ENCODE results near the gene LRRFIP1. TPM values are rescaled to one million over a fixed set of nuclear protein-coding genes. Genes with fewer than 3 reads are reported as not detected.

LRRFIP1 gene
- total and polyA plus RNA-seq, 2 of the 13 experiments (the other 11 are each of a cell fraction or from before 2014, with no cell fraction given): 15.9 to 40.5 TPM

DNA sequence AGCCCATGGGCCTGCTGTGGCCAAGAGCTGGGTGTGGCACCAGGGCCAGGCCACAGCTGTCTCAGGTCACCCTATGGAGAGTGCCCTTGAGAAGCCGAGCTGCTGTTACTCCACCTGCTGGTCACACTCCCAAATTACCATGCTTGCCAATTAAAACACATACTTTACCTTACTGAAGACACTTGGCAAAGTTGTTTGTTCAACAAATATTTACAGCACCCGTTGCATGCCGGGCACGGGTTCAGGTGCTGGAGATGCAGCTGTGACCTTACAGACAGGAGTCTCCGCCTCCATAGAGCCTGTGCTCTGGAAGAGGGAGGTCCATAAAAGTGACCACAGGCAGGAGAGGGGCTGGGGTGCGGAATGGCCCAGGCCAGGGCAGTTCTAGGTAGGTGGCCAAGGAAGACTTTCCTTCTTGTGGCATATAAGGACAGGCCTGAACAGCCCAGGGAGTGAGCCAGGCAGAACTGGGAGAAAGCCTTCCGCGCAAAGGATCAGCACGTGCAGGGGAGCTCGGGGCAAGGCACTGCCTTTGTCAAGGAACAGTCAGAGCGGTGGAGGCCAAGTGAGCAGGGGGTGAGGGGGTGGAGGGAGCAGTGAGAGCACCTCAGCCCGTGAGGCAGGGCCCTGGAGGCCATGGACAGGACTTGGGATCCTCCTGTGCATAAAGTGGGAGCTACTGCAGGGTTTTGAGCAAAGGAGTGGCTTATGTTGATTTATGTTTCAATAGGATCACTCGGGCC lies 147.6 kb downstream of the LRRFIP1 start (continued):
- TF ChIP-seq, protein P1, sequence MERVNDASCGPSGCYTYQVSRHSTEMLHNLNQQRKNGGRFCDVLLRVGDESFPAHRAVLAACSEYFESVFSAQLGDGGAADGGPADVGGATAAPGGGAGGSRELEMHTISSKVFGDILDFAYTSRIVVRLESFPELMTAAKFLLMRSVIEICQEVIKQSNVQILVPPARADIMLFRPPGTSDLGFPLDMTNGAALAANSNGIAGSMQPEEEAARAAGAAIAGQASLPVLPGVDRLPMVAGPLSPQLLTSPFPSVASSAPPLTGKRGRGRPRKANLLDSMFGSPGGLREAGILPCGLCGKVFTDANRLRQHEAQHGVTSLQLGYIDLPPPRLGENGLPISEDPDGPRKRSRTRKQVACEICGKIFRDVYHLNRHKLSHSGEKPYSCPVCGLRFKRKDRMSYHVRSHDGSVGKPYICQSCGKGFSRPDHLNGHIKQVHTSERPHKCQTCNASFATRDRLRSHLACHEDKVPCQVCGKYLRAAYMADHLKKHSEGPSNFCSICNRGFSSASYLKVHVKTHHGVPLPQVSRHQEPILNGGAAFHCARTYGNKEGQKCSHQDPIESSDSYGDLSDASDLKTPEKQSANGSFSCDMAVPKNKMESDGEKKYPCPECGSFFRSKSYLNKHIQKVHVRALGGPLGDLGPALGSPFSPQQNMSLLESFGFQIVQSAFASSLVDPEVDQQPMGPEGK (CRISPR knock-in tag; IDR thresholded peaks at IDR 0.05): no peak
- no peak for TF ChIP-seq ZBTB1 (CRISPR knock-in tag; IDR thresholded peaks at IDR 0.05; ENCODE audit: borderline replicate concordance)
- TF ChIP-seq DBP (CRISPR knock-in tag; IDR thresholded peaks at IDR 0.05; ENCODE audit: not compliant biosample characterization): no peak
- TF ChIP-seq ZBTB49 (CRISPR knock-in tag; IDR thresholded peaks at IDR 0.05; ENCODE audit: borderline replicate concordance): no peak
- peak; percentile 50; the same call in 1 of the 2 replicates for TF ChIP-seq ARNT2 (CRISPR knock-in tag; IDR thresholded peaks at IDR 0.05; ENCODE audit: low read depth)
- TF ChIP-seq MIXL1 (CRISPR knock-in tag; IDR thresholded peaks at IDR 0.05): peak; percentile 90; the same call in 1 of the 2 replicates
- no peak for TF ChIP-seq NAIF1 (CRISPR knock-in tag; IDR thresholded peaks at IDR 0.05; ENCODE audit: borderline replicate concordance)
- no peak for TF ChIP-seq ZNF20 (CRISPR knock-in tag; IDR thresholded peaks at IDR 0.05)
- no peak for TF ChIP-seq CHD4 (IDR thresholded peaks at IDR 0.05; ENCODE audit: borderline replicate concordance, low read length)
- peak; percentile 62; the same call in 1 of the 2 replicates for TF ChIP-seq ZNF547 (CRISPR knock-in tag; IDR thresholded peaks at IDR 0.05)
- TF ChIP-seq, protein P2, sequence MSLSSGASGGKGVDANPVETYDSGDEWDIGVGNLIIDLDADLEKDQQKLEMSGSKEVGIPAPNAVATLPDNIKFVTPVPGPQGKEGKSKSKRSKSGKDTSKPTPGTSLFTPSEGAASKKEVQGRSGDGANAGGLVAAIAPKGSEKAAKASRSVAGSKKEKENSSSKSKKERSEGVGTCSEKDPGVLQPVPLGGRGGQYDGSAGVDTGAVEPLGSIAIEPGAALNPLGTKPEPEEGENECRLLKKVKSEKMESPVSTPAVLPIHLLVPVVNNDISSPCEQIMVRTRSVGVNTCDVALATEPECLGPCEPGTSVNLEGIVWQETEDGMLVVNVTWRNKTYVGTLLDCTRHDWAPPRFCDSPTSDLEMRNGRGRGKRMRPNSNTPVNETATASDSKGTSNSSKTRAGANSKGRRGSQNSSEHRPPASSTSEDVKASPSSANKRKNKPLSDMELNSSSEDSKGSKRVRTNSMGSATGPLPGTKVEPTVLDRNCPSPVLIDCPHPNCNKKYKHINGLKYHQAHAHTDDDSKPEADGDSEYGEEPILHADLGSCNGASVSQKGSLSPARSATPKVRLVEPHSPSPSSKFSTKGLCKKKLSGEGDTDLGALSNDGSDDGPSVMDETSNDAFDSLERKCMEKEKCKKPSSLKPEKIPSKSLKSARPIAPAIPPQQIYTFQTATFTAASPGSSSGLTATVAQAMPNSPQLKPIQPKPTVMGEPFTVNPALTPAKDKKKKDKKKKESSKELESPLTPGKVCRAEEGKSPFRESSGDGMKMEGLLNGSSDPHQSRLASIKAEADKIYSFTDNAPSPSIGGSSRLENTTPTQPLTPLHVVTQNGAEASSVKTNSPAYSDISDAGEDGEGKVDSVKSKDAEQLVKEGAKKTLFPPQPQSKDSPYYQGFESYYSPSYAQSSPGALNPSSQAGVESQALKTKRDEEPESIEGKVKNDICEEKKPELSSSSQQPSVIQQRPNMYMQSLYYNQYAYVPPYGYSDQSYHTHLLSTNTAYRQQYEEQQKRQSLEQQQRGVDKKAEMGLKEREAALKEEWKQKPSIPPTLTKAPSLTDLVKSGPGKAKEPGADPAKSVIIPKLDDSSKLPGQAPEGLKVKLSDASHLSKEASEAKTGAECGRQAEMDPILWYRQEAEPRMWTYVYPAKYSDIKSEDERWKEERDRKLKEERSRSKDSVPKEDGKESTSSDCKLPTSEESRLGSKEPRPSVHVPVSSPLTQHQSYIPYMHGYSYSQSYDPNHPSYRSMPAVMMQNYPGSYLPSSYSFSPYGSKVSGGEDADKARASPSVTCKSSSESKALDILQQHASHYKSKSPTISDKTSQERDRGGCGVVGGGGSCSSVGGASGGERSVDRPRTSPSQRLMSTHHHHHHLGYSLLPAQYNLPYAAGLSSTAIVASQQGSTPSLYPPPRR (CRISPR knock-in tag; IDR thresholded peaks at IDR 0.05; ENCODE audit: borderline replicate concordance): no peak
- TF ChIP-seq ZNF382 (CRISPR knock-in tag; IDR thresholded peaks at IDR 0.05; ENCODE audit: borderline replicate concordance): no peak
- TF ChIP-seq BORCS8-MEF2B (CRISPR knock-in tag; IDR thresholded peaks at IDR 0.05): no peak
- no peak for TF ChIP-seq SRY (CRISPR knock-in tag; IDR thresholded peaks at IDR 0.05)
- TF ChIP-seq ZNF572 (CRISPR knock-in tag; IDR thresholded peaks at IDR 0.05): no peak
- TF ChIP-seq ZNF782 (CRISPR knock-in tag; IDR thresholded peaks at IDR 0.05; ENCODE audit: borderline replicate concordance): no peak
- TF ChIP-seq EP300 (IDR thresholded peaks at IDR 0.05; ENCODE audit: low read depth in 2 of 2, low read length in 2 of 2): no peak
- TF ChIP-seq EP300 (CRISPR knock-in tag; IDR thresholded peaks at IDR 0.05; ENCODE audit: borderline replicate concordance): no peak
- no peak for TF ChIP-seq MEIS2 (CRISPR knock-in tag; IDR thresholded peaks at IDR 0.05)

Data from HepG2 (cell line).